ENCODE measurements around the gene SYT17. TPM values are rescaled to one million over a fixed set of nuclear protein-coding genes. Genes with fewer than 3 reads are reported as not detected.

SYT17 gene
- total RNA-seq, 4 donors from 2014 or later, result 0.29 to 4.4 (median 2.2) TPM

- intact Hi-C loops (cut with DNase I; ENCODE audit: low total_unique reads), result no loop called here
- no peak for TF ChIP-seq POLR2A (IDR thresholded peaks at IDR 0.05)
- TF ChIP-seq CTCF (IDR thresholded peaks at IDR 0.05), result no peak
- H3K36me3 ChIP-seq, result no peaks in the 10 kb centered on the region
These were observed 16.0 kb upstream of the SYT17 start for GRCh38 chr16:19152042-19152441.

GRCh38 chr16:19153876-19154275, 14.2 kb upstream of the SYT17 start:
- Histone ChIP-seq H3K27me3 (no peaks in the 10 kb centered on the region), H3K4me1 (no peaks in the 10 kb centered on the region), H3K36me3 (no peaks in the 10 kb centered on the region), H3K27ac (no peak overlapping the region), H3K4me3 (no peak overlapping the region), H3K9me3 (no peaks in the 10 kb centered on the region)
- DNase-seq, result no peak
- TF ChIP-seq POLR2A (IDR thresholded peaks at IDR 0.05), result no peak
- TF ChIP-seq CTCF (IDR thresholded peaks at IDR 0.05), result no peak
- intact Hi-C loops (cut with DNase I; ENCODE audit: low total_unique reads), result no loop called here

More at GRCh38 chr16:19152042-19152441, 16.0 kb upstream of the SYT17 start:
- H3K4me3 ChIP-seq, result no peak overlapping the region
- H3K27ac ChIP-seq, result no peak overlapping the region
- H3K4me1 ChIP-seq, result no peaks in the 10 kb centered on the region
- no peaks in the 10 kb centered on the region for H3K9me3 ChIP-seq
- DNase-seq, result no peak
- H3K27me3 ChIP-seq, result no peaks in the 10 kb centered on the region

- no peak overlapping the region for H3K27ac ChIP-seq
- H3K27me3 ChIP-seq, result no peaks in the 10 kb centered on the region
- no peaks in the 10 kb centered on the region for H3K36me3 ChIP-seq
- intact Hi-C loops (cut with DNase I; ENCODE audit: low total_unique reads), result no loop called here
- H3K4me1 ChIP-seq, result no peaks in the 10 kb centered on the region
- TF ChIP-seq POLR2A (IDR thresholded peaks at IDR 0.05), result no peak
- no peak for TF ChIP-seq CTCF (IDR thresholded peaks at IDR 0.05)
- no peak overlapping the region for H3K4me3 ChIP-seq
- no peak for DNase-seq
- H3K9me3 ChIP-seq, result no peaks in the 10 kb centered on the region
These were observed 6.0 kb upstream of the SYT17 start for GRCh38 chr16:19162085-19162484.

- intact Hi-C loops (cut with DNase I; ENCODE audit: low total_unique reads), result no loop called here
- no peak overlapping the region for H3K27ac ChIP-seq
- peaks cover 0 to 3% of the 10 kb centered on the region in 2 donors for H3K4me1 ChIP-seq
- no peaks in the 10 kb centered on the region for H3K9me3 ChIP-seq
- no peaks in the 10 kb centered on the region for H3K36me3 ChIP-seq
- TF ChIP-seq CTCF (IDR thresholded peaks at IDR 0.05) (no peak), POLR2A (IDR thresholded peaks at IDR 0.05) (no peak)
- peaks cover 0 to 6% of the 10 kb centered on the region in 2 donors for H3K27me3 ChIP-seq
- no peak overlapping the region for H3K4me3 ChIP-seq
- DNase-seq, result no peak
These were observed 4.8 kb upstream of the SYT17 start for GRCh38 chr16:19163215-19163614.

- Histone ChIP-seq H3K4me1 (peaks cover 0 to 12% of the 10 kb centered on the region in 2 donors), H3K36me3 (no peaks in the 10 kb centered on the region), H3K4me3 (no peak overlapping the region), H3K27ac (no peak overlapping the region), H3K27me3 (peaks cover 0 to 7% of the 10 kb centered on the region in 2 donors), H3K9me3 (no peaks in the 10 kb centered on the region)
- intact Hi-C loops (cut with DNase I; ENCODE audit: low total_unique reads), result no loop called here
- TF ChIP-seq POLR2A (IDR thresholded peaks at IDR 0.05), result no peak
- no peak for TF ChIP-seq CTCF (IDR thresholded peaks at IDR 0.05)
- no peak for DNase-seq
These were observed 3.8 kb upstream of the SYT17 start for GRCh38 chr16:19164285-19164684.
